K562 (cell line): Measurements from ENCODE around the gene NUP155. TPM values are rescaled to one million over a fixed set of nuclear protein-coding genes. Genes with fewer than 3 reads are reported as not detected.

Source experiments
- ATAC-seq: fragments of 200-7000 bp; cut with Tn5 transposase; 3 replicates; pipeline ENCODE4 v1.9.1; 2020; ENCODE audit warnings: moderate library complexity
- BruUV-seq: library from RNA; stranded (reverse); fragments of 400-500 nt; replicated peaks from 2 replicates; lab custom pipeline; 2021; lab: Mats Ljungman, UMichigan
- CTCF ChIA-PET: fragments of 300-600 bp; formaldehyde crosslinking; extraction: SDS; loops from one replicate; lab custom pipeline; 2021; ENCODE audit warnings: low intra/inter-chr PET ratio; lab: Yijun Ruan, JAX
- POLR2A ChIA-PET: fragments of 300-600, 350-650 bp; sonication (Branson Sonifier 250); formaldehyde crosslinking; extraction: SDS; loops from one replicate; lab custom pipeline; 2021; ENCODE audit warnings: antibody characterized with exemption, inconsistent platforms; lab: Yijun Ruan, JAX
- DNase-seq, 4 experiments: peaks; one replicate each; pipeline versions ENCODE4 v3.0.0 to v3.0.0-alpha.2; 2011 to 2018; ENCODE audit warnings: low spot score in 3 of 4, mixed read lengths in 3 of 4; ENCODE audit errors: extremely low read depth in 1 of 4
- FAIRE-seq: peaks from 2 replicates; lab custom pipeline; 2011; peaks lifted over from hg19 to GRCh38; lab: Jason Lieb, UNC
- H2AFZ ChIP-seq: 2 replicates; pipeline ENCODE4 v1.6.0; 2011; ENCODE audit warnings: low read depth, low read length, control low read depth, inconsistent platforms
- H3K27ac ChIP-seq: fragments of 200-600 bp; 3 replicates; pipeline ENCODE4 v1.8.0; 2011; ENCODE audit warnings: low read depth, mild to moderate bottlenecking, control low read depth, inconsistent platforms, low read length, moderate library complexity, mixed read lengths; ENCODE audit errors: extremely low read depth
- H3K27me3 ChIP-seq, 2 experiments: fragments of 300-600 bp in 1 of 2; 2 replicates in 1 of 2; 3 replicates in 1 of 2; pipeline versions ENCODE4 v1.6.0 to v1.8.0; 2011; ENCODE audit warnings: inconsistent platforms in 2 of 2, low read length in 2 of 2, mild to moderate bottlenecking in 1 of 2, mixed read lengths in 1 of 2, moderate library complexity in 1 of 2; ENCODE audit not compliant: control insufficient read depth in 2 of 2, insufficient read depth in 2 of 2
- H3K36me3 ChIP-seq: fragments of 300-600 bp; 3 replicates; pipeline ENCODE4 v1.8.0; 2011; ENCODE audit warnings: mild to moderate bottlenecking, low read length, inconsistent platforms; ENCODE audit not compliant: control insufficient read depth, insufficient read depth
- H3K4me1 ChIP-seq, 2 experiments: fragments of 200-600 bp in 1 of 2; replicated peaks in 1 of 2; 2 replicates in 1 of 2; 3 replicates in 1 of 2; pipeline versions ENCODE4 v1.5.1 to v1.8.0; 2011; ENCODE audit warnings: inconsistent platforms in 2 of 2, low read length in 2 of 2, mild to moderate bottlenecking in 1 of 2, mixed read lengths in 1 of 2, moderate library complexity in 1 of 2; ENCODE audit not compliant: control insufficient read depth in 2 of 2, insufficient read depth in 2 of 2
- H3K4me2 ChIP-seq: 2 replicates; pipeline ENCODE4 v1.6.1; 2011; ENCODE audit warnings: low read length, control low read depth, inconsistent platforms, mixed read lengths; ENCODE audit not compliant: insufficient read depth
- H3K4me3 ChIP-seq: fragments of 200-600 bp; sonication (generic), shearing (Covaris generic); 2 replicates; pipeline ENCODE4 v1.5.1; 2016; ENCODE audit warnings: control low read depth, inconsistent platforms
- H3K79me2 ChIP-seq: fragments of 200-600 bp; 3 replicates; pipeline ENCODE4 v1.8.0; 2011; ENCODE audit warnings: low read length, inconsistent platforms; ENCODE audit not compliant: control insufficient read depth, insufficient read depth
- H3K9ac ChIP-seq, 2 experiments: 2 replicates each; pipeline versions ENCODE4 v1.6.0 to v1.6.1; 2011; ENCODE audit warnings: low read depth in 2 of 2, low read length in 2 of 2, control low read depth in 1 of 2, inconsistent platforms in 1 of 2, mild to moderate bottlenecking in 1 of 2, mixed read lengths in 1 of 2; ENCODE audit not compliant: insufficient read depth in 1 of 2
- H3K9me1 ChIP-seq: one replicate; pipeline ENCODE4 v1.6.0; 2011; ENCODE audit warnings: inconsistent platforms, mild to moderate bottlenecking, low read length, moderate library complexity; ENCODE audit not compliant: control insufficient read depth, insufficient read depth
- H3K9me3 ChIP-seq: replicated peaks from 2 replicates; pipeline ENCODE4 v1.5.1; 2011; ENCODE audit warnings: low read depth, low read length, inconsistent platforms; ENCODE audit not compliant: control insufficient read depth, insufficient read depth
- H4K20me1 ChIP-seq: replicated peaks from 2 replicates; pipeline ENCODE4 v1.6.1; 2011; ENCODE audit warnings: low read length, inconsistent platforms, mixed read lengths; ENCODE audit not compliant: control insufficient read depth, insufficient read depth
- ARID1B ChIP-seq: fragments of 450-650 bp; IDR thresholded peaks from 2 replicates; pipeline ENCODE4 v1.6.1; 2016; ENCODE audit warnings: antibody characterized with exemption, mild to moderate bottlenecking, inconsistent platforms
- MCM3 ChIP-seq: fragments of 450-650 bp; IDR thresholded peaks from 2 replicates; pipeline ENCODE4 v1.6.1; 2016
- PTBP1 ChIP-seq: fragments of 200-400 bp; formaldehyde crosslinking; IDR thresholded peaks from 2 replicates; pipeline ENCODE4 v1.6.1; 2017; ENCODE audit warnings: low read depth, low read length
- RAD51 ChIP-seq: fragments of 450-650 bp; IDR thresholded peaks from 2 replicates; pipeline ENCODE4 v1.7.1; 2016; ENCODE audit warnings: low read depth, mild to moderate bottlenecking, borderline replicate concordance
- STAG1 ChIP-seq: sonication (generic); formaldehyde crosslinking; IDR thresholded peaks from 2 replicates; pipeline ENCODE4 v1.5.0; 2020; ENCODE audit warnings: missing genetic modification reagents, borderline replicate concordance
- in situ Hi-C: fragments of 300-500 bp; cut with MboI; formaldehyde crosslinking; loops from 4 replicates; pipeline ENCODE4 v1.15.0; 2018; ENCODE audit warnings: inconsistent platforms, mixed read lengths
- intact Hi-C: fragments of 100-400 bp; cut with micrococcal nuclease; formaldehyde crosslinking; loops from 2 replicates; pipeline ENCODE4 v1.14.2; 2022
- polyA plus RNA-seq, 8 experiments: library from polyadenylated mRNA; depleted of rRNA in 4 of 8; stranded (reverse) in 5 of 8; unstranded in 3 of 8; fragments of >200 nt; fragmentation: Nextera tagmentation in 2 of 8; fragmentation: Illumina TruSeq in 1 of 8; extraction: Ambion mirVana in 2 of 8; extraction: Trizol in 1 of 8; gene quantifications; 2 replicates each; pipeline versions ENCODE4 v1.2.1 to v1.2.3, GENCODE V29; 2011 to 2014; ENCODE audit warnings: inconsistent platforms in 1 of 8, missing spikeins in 1 of 8
- total RNA-seq, 7 experiments: library from RNA; depleted of rRNA in 6 of 7; stranded (reverse); fragments of >200 nt in 6 of 7; fragmentation: Illumina TruSeq in 2 of 7; extraction: Trizol in 2 of 7; gene quantifications; 2 replicates each; pipeline versions ENCODE4 v1.2.1 to v1.2.3, GENCODE V29; 2011 to 2021; ENCODE audit warnings: low replicate concordance in 1 of 7
- TF ChIP-seq, protein P1 (sequence below): fragments of 250-450 bp; sonication (Bioruptor Pico); IDR thresholded peaks from 2 replicates; pipeline ENCODE4 v1.5.0; 2021; ENCODE audit warnings: mild to moderate bottlenecking, moderate library complexity
- TF ChIP-seq, protein P2 (sequence below): fragments of 250-450 bp; sonication (Bioruptor Pico); IDR thresholded peaks from 2 replicates; pipeline ENCODE4 v1.8.0; 2022; ENCODE audit warnings: moderate library complexity, mild to moderate bottlenecking, inconsistent platforms
- TF ChIP-seq, protein P3 (sequence below): sonication (generic); formaldehyde crosslinking; IDR thresholded peaks from 2 replicates; pipeline ENCODE4 v1.5.0; 2020; ENCODE audit warnings: missing genetic modification reagents
- TF ChIP-seq, protein P4 (sequence below): fragments of 450-650 bp; formaldehyde crosslinking; IDR thresholded peaks from 2 replicates; pipeline ENCODE4 v1.4.0; 2020; ENCODE audit warnings: mild to moderate bottlenecking, mixed read lengths
- TF ChIP-seq, protein P5 (sequence below): sonication (generic); formaldehyde crosslinking; IDR thresholded peaks from 2 replicates; pipeline ENCODE4 v1.8.0; 2022; ENCODE audit warnings: mild to moderate bottlenecking, missing genetic modification reagents

NUP155 gene
- total and polyA plus RNA-seq, 9 of the 15 experiments (the other 6 are each of a cell fraction or from before 2014, with no cell fraction given) = 39.3 to 130 (median 77.0) TPM

DNA sequence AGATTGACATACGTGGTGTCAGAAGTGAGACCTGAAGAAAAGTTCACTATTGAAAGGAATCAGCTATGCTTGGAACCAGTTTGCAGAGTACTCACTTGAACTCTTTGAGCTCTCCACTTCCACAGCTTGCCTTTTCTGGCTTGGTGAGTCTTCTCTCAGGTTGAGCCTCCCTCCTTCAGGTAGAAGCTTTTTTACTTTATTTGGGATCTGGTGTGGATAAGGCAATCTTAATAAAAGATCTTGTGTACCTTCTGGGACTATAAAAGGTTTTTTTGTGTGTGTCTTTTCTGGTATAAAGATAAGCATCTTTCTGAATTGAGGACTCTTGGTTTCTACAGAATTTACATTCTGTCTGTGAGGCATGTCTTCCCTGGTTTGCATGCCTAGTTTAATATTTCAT, 116.3 kb downstream of the NUP155 start (continued):
- TF ChIP-seq, protein P1, sequence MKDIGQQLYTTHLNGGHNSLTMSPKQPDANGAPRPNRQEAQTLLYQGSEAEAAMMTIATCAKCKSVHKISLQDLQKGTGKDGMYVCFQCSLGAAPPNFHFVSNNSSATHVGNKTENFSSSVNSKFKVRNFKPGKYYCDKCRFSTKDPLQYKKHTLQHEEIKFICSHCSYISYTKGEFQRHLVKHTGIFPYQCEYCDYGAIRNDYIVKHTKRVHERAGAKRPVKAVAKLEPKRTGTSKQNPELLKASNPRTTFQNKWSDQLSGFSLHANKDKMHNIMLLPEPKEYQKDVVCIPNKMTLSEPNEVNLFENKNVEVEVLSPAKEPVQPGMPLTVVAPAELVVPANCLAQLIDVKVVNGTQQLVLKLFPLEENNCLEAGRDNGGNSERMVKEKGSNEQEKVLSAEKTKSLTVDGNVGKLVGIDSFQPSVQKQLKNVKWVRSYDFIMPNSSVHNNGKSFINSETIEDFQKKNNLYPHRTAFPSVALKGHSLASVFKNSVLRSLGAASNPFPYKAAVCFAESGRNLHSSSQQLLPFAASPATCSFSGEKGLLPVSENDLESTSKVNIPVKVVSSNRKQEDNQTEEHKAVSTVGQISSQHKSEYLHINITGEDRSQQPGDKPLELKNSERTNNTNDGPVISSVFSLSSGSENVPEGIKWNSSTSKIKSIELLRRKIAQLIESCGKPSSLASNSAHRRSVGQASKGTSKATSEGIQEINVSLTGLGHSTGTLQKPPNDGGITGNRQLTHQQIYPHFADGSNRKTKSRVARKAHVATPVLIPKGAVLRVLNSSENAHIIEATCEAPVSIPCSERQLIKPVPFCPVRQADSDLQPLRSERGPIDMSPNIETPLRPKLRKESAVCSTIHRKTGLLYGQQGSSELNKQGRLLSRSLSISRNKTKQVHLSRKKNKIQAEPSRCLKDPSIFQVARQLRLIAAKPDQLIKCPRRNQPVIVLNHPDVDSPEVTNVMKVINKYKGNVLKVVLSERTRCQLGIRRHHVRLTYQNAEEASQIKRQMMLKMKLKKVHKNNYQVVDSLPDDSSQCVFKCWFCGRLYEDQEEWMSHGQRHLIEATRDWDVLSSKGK (CRISPR knock-in tag) = no peak
- TF ChIP-seq PTBP1 = no peak
- no peak for TF ChIP-seq MCM3
- TF ChIP-seq, protein P2, sequence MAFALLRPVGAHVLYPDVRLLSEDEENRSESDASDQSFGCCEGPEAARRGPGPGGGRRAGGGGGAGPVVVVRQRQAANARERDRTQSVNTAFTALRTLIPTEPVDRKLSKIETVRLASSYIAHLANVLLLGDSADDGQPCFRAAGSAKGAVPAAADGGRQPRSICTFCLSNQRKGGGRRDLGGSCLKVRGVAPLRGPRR = no peak
- no peak for TF ChIP-seq ARID1B

DNA sequence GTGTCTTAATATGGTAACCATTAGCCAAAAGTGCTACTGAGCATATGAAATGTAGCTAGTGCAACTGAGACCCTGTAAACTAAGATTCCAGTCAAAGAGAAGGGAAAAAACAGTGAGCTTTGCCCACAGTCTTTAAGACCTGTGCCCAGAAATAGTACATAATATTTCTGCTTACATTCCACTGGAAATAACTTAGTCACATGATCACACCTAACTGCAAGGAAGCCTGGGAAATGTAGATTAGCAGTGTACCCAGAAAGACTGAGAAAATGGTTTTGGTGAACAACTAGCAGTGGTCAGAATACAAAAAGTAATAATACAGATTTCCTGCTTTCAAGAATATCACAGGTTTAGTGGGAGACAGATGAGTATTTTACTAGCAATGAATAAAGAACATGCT, 119.2 kb downstream of the NUP155 start:
- intact Hi-C loops (no loop called here), in situ Hi-C loops (no loop called here)
- no peaks in the 10 kb centered on the region for H3K79me2 ChIP-seq
- POLR2A ChIA-PET = no interaction called here
- H3K27ac ChIP-seq = no peak overlapping the region
- DNase-seq = no peak
- CTCF ChIA-PET = no interaction called here
- no peaks in the 10 kb centered on the region for H3K9me1 ChIP-seq
- no peak for ATAC-seq
- H3K9ac ChIP-seq = no peak overlapping the region
- H3K27me3 ChIP-seq = peaks cover 19 to 32% of the 10 kb centered on the region in 2 experiments
- no peak overlapping the region for H3K4me3 ChIP-seq
- TF ChIP-seq RAD51 (0 out of 2 replicates have a peak, but pooled peaks have one; percentile 12), STAG1 (no peak)
- TF ChIP-seq, protein P3, sequence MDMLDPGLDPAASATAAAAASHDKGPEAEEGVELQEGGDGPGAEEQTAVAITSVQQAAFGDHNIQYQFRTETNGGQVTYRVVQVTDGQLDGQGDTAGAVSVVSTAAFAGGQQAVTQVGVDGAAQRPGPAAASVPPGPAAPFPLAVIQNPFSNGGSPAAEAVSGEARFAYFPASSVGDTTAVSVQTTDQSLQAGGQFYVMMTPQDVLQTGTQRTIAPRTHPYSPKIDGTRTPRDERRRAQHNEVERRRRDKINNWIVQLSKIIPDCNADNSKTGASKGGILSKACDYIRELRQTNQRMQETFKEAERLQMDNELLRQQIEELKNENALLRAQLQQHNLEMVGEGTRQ (CRISPR knock-in tag) = peak; percentile 6; the same call in 1 of the 2 replicates
- TF ChIP-seq, protein P4, sequence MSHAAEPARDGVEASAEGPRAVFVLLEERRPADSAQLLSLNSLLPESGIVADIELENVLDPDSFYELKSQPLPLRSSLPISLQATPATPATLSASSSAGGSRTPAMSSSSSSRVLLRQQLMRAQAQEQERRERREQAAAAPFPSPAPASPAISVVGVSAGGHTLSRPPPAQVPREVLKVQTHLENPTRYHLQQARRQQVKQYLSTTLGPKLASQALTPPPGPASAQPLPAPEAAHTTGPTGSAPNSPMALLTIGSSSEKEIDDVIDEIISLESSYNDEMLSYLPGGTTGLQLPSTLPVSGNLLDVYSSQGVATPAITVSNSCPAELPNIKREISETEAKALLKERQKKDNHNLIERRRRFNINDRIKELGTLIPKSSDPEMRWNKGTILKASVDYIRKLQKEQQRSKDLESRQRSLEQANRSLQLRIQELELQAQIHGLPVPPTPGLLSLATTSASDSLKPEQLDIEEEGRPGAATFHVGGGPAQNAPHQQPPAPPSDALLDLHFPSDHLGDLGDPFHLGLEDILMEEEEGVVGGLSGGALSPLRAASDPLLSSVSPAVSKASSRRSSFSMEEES (CRISPR knock-in tag) = peak; percentile 85
- TF ChIP-seq, protein P5, sequence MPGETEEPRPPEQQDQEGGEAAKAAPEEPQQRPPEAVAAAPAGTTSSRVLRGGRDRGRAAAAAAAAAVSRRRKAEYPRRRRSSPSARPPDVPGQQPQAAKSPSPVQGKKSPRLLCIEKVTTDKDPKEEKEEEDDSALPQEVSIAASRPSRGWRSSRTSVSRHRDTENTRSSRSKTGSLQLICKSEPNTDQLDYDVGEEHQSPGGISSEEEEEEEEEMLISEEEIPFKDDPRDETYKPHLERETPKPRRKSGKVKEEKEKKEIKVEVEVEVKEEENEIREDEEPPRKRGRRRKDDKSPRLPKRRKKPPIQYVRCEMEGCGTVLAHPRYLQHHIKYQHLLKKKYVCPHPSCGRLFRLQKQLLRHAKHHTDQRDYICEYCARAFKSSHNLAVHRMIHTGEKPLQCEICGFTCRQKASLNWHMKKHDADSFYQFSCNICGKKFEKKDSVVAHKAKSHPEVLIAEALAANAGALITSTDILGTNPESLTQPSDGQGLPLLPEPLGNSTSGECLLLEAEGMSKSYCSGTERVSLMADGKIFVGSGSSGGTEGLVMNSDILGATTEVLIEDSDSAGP (CRISPR knock-in tag) = no peak
- H3K4me2 ChIP-seq = no peak overlapping the region
- peaks cover 0 to 8% of the 10 kb centered on the region in 2 experiments; a peak in 1 of 5 replicates for H3K4me1 ChIP-seq
- H4K20me1 ChIP-seq = no peaks in the 10 kb centered on the region
- FAIRE-seq = no peak
- no TSS peak for BruUV-seq
- H2AFZ ChIP-seq = no peak overlapping the region
- 0 out of 2 replicates have a peak, but pooled peaks cover 5% of the 10 kb centered on the region for H3K9me3 ChIP-seq
- no peaks in the 10 kb centered on the region for H3K36me3 ChIP-seq
